Psoas muscle (tissue), 8 donors: Measurements from ENCODE around the gene PXYLP1. TPM values are rescaled to one million over a fixed set of nuclear protein-coding genes. Genes with fewer than 3 reads are reported as not detected.

Experiments
- ATAC-seq, 4 donors: fragments of 200-7000 bp; cut with Tn5 transposase; one replicate each; pipeline ENCODE4 v1.9.1; 2020; ENCODE audit warnings: moderate library complexity in 3 of 4, mild to moderate bottlenecking in 2 of 4
- DNase-seq, 2 donors: peaks; one replicate each; pipeline ENCODE4 v3.0.0-alpha.2; 2020
- H3K27ac ChIP-seq: fragments of 200-600 bp; one replicate; pipeline ENCODE4 v1.8.0; 2022
- H3K27me3 ChIP-seq, 3 donors: fragments of 200-600 bp in 1 of 3; one replicate each; pipeline versions ENCODE4 v1.6.1 to v1.8.0; 2013 to 2022; ENCODE audit warnings: low read length in 2 of 3, mild to moderate bottlenecking in 2 of 3, moderate library complexity in 1 of 3; ENCODE audit not compliant: insufficient read depth in 3 of 3
- H3K36me3 ChIP-seq, 2 donors: fragments of 200-600 bp in 1 of 2; one replicate each; pipeline versions ENCODE4 v1.6.1 to v1.8.0; 2013 to 2022; ENCODE audit warnings: low read depth in 1 of 2, mild to moderate bottlenecking in 1 of 2, moderate library complexity in 1 of 2; ENCODE audit not compliant: insufficient read depth in 1 of 2
- H3K4me1 ChIP-seq: fragments of 200-600 bp; one replicate; pipeline ENCODE4 v1.8.0; 2022
- H3K4me3 ChIP-seq: fragments of 200-600 bp; one replicate; pipeline ENCODE4 v1.8.0; 2022; ENCODE audit warnings: mild to moderate bottlenecking
- H3K9me3 ChIP-seq: fragments of 200-600 bp; one replicate; pipeline ENCODE4 v1.8.0; 2022
- WGBS, 3 donors: extraction: QIAGEN DNeasy Blood & Tissue Kit; methylation state at CpG; one replicate each; pipeline versions ENCODE4 v1.1.6 to v1.1.7; 2013; 5-methylcytosine and 5-hydroxymethylcytosine counted together
- intact Hi-C, 2 donors: fragments of 100-400 bp; cut with DNase I; formaldehyde crosslinking; loops; one replicate each; pipeline versions ENCODE4 v1.11.0 to v1.14.2; 2022
- polyA plus RNA-seq, 3 donors: library from polyadenylated mRNA; stranded (reverse); fragments of 200-250 nt; gene quantifications; one replicate each; pipeline ENCODE4 v1.2.3, GENCODE V29; 2013
- total RNA-seq, 4 donors: library from RNA; stranded (reverse); fragmentation: NEBNext Ultra II Directional in 2 of 4; extraction: Animal tissue kit (Norgen Biotek cat#: 25700) in 2 of 4; gene quantifications; one replicate each; pipeline versions ENCODE4 v1.2.1 to v1.2.4, GENCODE V29; 2021 to 2023
- TF ChIP-seq, protein P1 (sequence below): fragments of 200-600 bp; IDR thresholded peaks from one replicate; pipeline ENCODE4 v1.8.0; 2022; ENCODE audit warnings: antibody characterized with exemption
- donor health status: healthy with polysubstance abuse.
- donor health status: DM: no; HTN: no; CAD: no; lungs with moderate emphysema.
- donor health status: Bipolar disorder and iron deficiency.
- donor health status: healthy.
- donor health status: DM: yes; HTN: yes; CAD: no.
- donor health status: DM: no; HTN: no; CAD: no.
- donor health status: DM: no; HTN: no; CAD: no.
- donor health status: DM: yes; HTN: yes; CAD: no.

The PXYLP1 gene
- total and polyA plus RNA-seq, 7 donors, result 0.83 to 6.8 (median 1.8) TPM

DNA sequence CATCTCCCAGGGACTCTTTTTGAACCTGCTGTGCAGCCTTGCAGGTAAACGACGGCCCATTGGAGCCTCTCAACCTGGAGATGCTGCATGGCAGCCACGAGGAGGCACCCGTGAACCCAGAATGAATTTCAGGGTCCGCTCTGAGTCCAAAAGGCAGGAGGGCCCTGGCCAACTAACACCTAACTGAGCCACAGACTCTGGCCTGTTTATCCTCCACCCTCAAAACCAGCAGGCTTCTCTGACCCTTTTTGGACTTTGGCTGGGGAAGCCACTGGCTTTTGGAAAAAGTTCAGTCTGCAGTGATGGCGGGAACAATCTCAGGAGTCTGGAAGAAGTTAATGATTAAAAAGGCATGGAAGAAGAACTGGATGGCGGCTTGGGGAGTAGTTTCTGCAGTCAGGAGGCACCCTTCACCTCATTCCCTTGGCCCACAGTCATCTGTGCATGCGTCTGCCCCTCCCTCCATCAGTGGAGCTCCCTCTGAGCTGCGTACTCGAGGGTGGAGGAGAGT lies 4.1 kb downstream of the PXYLP1 start:
- Histone ChIP-seq H3K4me1 (peaks cover 39% of the 10 kb centered on the region), H3K27ac (no peak overlapping the region), H3K36me3 (peaks cover 0 to 9% of the 10 kb centered on the region in 2 donors), H3K9me3 (no peaks in the 10 kb centered on the region), H3K4me3 (no peak overlapping the region), H3K27me3 (no peaks in the 10 kb centered on the region)
- TF ChIP-seq, protein P1, sequence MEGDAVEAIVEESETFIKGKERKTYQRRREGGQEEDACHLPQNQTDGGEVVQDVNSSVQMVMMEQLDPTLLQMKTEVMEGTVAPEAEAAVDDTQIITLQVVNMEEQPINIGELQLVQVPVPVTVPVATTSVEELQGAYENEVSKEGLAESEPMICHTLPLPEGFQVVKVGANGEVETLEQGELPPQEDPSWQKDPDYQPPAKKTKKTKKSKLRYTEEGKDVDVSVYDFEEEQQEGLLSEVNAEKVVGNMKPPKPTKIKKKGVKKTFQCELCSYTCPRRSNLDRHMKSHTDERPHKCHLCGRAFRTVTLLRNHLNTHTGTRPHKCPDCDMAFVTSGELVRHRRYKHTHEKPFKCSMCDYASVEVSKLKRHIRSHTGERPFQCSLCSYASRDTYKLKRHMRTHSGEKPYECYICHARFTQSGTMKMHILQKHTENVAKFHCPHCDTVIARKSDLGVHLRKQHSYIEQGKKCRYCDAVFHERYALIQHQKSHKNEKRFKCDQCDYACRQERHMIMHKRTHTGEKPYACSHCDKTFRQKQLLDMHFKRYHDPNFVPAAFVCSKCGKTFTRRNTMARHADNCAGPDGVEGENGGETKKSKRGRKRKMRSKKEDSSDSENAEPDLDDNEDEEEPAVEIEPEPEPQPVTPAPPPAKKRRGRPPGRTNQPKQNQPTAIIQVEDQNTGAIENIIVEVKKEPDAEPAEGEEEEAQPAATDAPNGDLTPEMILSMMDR, result no peak
- DNase-seq (no peak), ATAC-seq (no peak)
- WGBS, 3 donors, result 84 to 88% (median 86%) methylated on average over 10 of the region's 10 CpGs
- intact Hi-C loops, result loop anchor here in 1 of 2 donors (5.0 kb wide), 1 partner anchor 132 kb away; the partner anchor contains the start of gene ZBTB38

DNA sequence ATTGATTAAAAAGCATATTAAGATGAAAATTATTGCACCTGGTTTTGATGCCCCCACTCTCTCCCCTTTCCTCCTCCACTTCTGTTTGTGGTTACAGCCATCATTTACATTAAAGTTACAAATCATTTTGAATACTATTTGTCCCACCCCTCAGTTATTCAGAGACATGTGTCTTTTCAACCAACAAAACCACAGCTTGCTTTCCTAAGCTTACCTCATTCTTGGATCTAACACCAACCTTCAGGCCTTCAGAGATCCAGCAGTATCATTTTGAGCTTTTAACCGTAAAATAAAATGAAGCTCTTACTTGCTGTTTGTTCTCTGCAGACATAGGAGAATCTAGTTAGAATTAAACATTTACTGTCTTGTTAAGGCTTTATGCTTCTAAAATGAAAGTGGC lies 4.7 kb downstream of the PXYLP1 start:
- Histone ChIP-seq H3K36me3 (peaks cover 0 to 9% of the 10 kb centered on the region in 2 donors), H3K4me1 (peaks cover 45% of the 10 kb centered on the region), H3K27ac (no peak overlapping the region), H3K9me3 (no peaks in the 10 kb centered on the region), H3K4me3 (no peak overlapping the region), H3K27me3 (no peaks in the 10 kb centered on the region)
- ATAC-seq (no peak), DNase-seq (no peak)
- WGBS, 3 donors, result 78 to 89% (median 87%) methylated on average over 1 of the region's 1 CpG
- TF ChIP-seq, protein P1, result no peak
- intact Hi-C loops, result loop anchor here in 1 of 2 donors (5.0 kb wide), 1 partner anchor 131 kb away; the partner anchor contains the start of gene ZBTB38

DNA sequence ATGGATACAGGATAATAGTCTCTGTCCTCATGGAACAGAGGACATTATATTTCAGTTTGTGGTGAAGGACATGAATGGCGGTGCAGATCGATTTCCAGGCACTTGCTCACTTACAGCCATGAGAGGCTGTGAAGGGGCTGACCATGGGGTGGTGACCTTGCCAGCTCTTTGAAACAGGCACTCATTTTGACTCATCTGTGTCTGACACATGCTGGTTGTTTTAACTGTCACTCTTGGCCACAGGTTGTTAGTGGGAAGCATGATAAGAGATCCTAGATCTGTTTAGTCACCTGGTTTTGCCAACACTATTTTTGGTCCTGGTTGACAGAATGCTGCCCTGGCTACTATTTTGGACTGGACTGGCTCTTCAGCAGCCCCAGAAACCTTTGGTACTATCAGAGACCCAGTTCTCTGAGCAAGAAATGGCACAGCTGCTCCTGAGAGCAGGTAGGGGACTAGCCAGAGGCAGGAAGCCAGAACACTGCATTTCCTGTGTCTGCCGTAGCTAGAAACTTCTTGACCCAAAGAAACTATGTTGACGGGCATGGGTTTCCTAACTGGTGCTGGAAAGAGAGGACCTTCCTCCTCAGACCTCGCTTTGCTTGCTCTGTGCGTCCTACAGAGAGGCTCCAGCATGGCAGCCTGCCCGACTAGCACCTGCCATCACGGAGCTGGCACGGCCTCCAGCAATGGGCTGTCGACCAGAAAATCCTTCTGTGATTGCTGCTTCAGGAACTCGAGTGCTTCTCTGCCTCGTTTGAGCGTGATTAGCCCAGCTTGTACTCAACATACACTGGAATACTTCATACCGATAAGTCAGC lies 6.3 kb downstream of the PXYLP1 start:
- H3K9me3 ChIP-seq, result no peaks in the 10 kb centered on the region
- intact Hi-C loops, result loop anchor here in 1 of 2 donors (5.0 kb wide), 1 partner anchor 129 kb away; the partner anchor contains the start of gene ZBTB38
- H3K4me1 ChIP-seq, result peaks cover 59% of the 10 kb centered on the region
- WGBS, 3 donors, result 23 to 34% (median 24%) methylated on average over 14 of the region's 14 CpGs
- peak; percentile 67 to 88 for DNase-seq
- peak overlapping the region; percentile 17 for H3K4me3 ChIP-seq
- TF ChIP-seq, protein P1, result no peak
- H3K27me3 ChIP-seq, result no peaks in the 10 kb centered on the region
- peaks cover 0 to 9% of the 10 kb centered on the region in 2 donors for H3K36me3 ChIP-seq
- peak; percentile 77 to 84 (median 82) for ATAC-seq
- peak overlapping the region; percentile 93 for H3K27ac ChIP-seq

DNA sequence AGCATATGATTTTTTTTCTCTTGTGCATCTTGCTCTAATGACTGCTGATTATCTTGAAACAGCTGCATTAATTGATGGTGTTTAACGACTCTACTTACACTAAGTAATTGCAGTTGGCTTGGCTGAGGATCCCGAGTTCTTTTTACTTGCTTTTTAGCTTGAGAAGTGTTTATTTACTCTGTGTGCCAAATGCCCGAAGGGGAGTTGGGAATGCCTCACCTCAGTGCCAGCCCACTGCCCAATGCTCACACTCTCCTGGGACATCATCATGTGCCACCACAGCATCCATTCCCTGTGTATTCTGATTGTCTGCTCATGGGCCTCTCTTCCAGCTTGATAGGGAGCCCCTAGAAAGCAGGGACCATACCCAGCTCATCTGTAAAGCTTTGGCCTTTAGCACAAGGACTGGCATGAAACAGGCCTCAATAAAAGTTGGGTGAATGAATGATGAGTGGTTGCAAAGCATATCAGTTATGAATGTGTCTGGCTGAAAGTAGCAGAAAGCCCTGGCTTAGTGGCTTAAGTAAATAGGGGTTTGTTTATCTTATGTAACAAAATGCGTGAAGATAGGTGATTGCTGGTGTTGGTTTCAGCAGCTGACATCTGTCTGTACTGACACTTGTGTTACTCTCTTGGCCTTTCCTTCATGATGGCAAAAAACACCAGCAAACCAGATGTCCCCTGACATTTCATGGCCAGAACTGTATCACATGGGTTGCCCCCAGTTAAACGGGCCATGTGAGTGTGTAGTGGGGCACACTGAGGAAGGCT lies 8.1 kb downstream of the PXYLP1 start:
- Histone ChIP-seq H3K27me3 (no peaks in the 10 kb centered on the region), H3K36me3 (peaks cover 0 to 9% of the 10 kb centered on the region in 2 donors), H3K4me3 (no peak overlapping the region), H3K4me1 (peaks cover 61% of the 10 kb centered on the region), H3K27ac (peak overlapping the region; percentile 80), H3K9me3 (no peaks in the 10 kb centered on the region)
- 43 to 61% (median 49%) methylated on average over 5 of the region's 5 CpGs for WGBS, 3 donors
- intact Hi-C loops, result loop anchor here in 1 of 2 donors (5.0 kb wide), 1 partner anchor 128 kb away; the partner anchor contains the start of gene ZBTB38
- no peak for ATAC-seq
- DNase-seq, result no peak
- TF ChIP-seq, protein P1, result no peak
